Neural progenitor cell (in vitro differentiated cells): Measurements from ENCODE around the gene SEPSECS.

ENCODE experiments used
- CTCF ChIP-seq: fragments of 200-600 bp; sonication (generic); IDR thresholded peaks from 2 replicates; pipeline ENCODE4 v1.5.1; 2017; ENCODE audit warnings: antibody characterized with exemption, mild to moderate bottlenecking
- EZH2phosphoT487 ChIP-seq: fragments of 200-600 bp; sonication (generic); IDR thresholded peaks from 2 replicates; pipeline ENCODE4 v1.6.1; 2017; ENCODE audit warnings: antibody characterized with exemption

- TF ChIP-seq EZH2phosphoT487 (no peak), CTCF (no peak)
Observed at GRCh38 chr4:25092139-25092538, 68.1 kb downstream of the SEPSECS start.
